Measurements from ENCODE around the gene DCTN3. TPM values are rescaled to one million over a fixed set of nuclear protein-coding genes. Genes with fewer than 3 reads are reported as not detected.

DCTN3 gene
- total RNA-seq (2014; rRNA removed; shearing (Covaris generic)), result 58.2 and 63.6 TPM in 2 replicates

DNA sequence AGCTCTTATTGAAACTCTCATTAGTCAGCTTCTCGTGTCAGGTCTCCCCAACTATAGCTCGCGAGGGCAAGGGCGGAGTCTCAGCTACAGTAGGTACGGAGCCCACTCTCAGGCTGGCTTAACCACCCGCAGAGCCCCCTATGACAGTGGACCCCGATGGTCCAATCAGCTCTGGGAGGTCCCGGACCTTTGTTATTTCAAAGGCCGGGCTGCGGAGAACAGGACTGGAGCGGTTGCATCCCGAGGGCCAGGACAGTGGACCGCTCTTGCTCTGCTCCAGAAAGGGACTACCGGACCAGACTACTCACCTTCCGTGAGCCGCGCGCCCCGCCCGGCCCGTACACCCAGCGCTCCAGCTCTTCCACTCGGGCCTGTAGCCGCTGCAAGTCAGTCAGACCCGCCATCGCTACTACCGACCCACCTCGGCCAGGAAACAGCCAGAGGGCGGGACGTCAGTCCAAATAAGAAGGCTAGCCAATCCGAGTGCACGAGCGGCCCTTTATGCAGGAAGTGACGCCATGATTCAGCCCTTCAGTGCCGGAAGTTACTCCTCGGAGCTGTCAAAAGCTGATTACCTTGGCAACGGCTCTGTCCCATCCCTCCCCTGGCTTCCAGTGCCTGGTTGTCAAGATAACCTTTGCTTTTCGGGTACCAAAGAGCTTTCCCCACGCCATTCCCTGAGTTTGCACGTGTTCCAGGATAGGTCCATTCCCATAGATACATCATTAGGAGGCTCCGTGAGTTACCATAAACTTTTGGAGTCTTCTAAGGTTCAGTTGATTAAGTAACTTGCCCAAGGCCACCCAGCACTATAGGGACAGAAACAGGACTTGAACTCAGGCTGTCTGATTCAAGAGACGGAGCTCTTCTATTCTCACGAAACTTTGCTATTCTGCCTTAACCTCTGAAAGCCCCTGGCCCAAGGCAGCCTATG lies at the start of gene DCTN3:
Gene DCTN3, minus strand, starts transcription at position 435 of the 934 bp plus-strand sequence. Its CDS starts 31 bp downstream, at position 404.
- Histone ChIP-seq H3K36me3 (no peaks in the 10 kb centered on the region), H3K9me3 (replicated peaks) (no peaks in the 10 kb centered on the region), H3K4me3 (peak within 1 kb of the TSS; percentile 67), H3K4me1 (no peaks in the 10 kb centered on the region; the same call in 1 of the 2 replicates), H3K27ac (no peak within 1 kb of the TSS), H3K27me3 (no peaks in the 10 kb centered on the region)
- peak; percentile 91 to 93 for DNase-seq

GRCh38 chr9:34665381-34666250 lies 45.3 kb upstream of the DCTN3 start:
- Histone ChIP-seq H3K4me3 (peak overlapping the region; percentile 94), H3K36me3 (no peaks in the 10 kb centered on the region), H3K9me3 (replicated peaks) (no peaks in the 10 kb centered on the region), H3K4me1 (no peaks in the 10 kb centered on the region), H3K27me3 (no peaks in the 10 kb centered on the region), H3K27ac (peak overlapping the region; percentile 88)
- peak; percentile 87 to 88 for DNase-seq

DNA sequence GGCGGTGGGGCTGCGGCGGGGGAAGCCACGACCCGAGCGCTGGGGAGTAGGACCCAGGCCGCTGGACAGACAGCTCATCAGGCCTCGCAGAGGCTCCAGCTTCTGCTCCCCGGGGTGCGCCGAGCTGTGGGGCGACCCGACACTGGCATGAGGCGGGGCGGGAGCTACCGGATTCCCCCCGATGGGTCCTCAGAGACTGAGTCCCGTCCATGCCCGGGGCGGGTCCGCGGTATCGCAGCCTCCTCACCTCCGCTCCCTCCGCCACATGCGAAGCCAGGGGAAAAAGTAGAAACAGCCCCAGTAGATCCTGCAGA lies 44.7 kb upstream of the DCTN3 start:
- Histone ChIP-seq H3K9me3 (replicated peaks) (no peaks in the 10 kb centered on the region), H3K27ac (no peak overlapping the region), H3K4me3 (peak overlapping the region; percentile 21; the same call in 1 of the 2 replicates), H3K36me3 (no peaks in the 10 kb centered on the region), H3K4me1 (no peaks in the 10 kb centered on the region), H3K27me3 (no peaks in the 10 kb centered on the region)
- no peak for DNase-seq

DNA sequence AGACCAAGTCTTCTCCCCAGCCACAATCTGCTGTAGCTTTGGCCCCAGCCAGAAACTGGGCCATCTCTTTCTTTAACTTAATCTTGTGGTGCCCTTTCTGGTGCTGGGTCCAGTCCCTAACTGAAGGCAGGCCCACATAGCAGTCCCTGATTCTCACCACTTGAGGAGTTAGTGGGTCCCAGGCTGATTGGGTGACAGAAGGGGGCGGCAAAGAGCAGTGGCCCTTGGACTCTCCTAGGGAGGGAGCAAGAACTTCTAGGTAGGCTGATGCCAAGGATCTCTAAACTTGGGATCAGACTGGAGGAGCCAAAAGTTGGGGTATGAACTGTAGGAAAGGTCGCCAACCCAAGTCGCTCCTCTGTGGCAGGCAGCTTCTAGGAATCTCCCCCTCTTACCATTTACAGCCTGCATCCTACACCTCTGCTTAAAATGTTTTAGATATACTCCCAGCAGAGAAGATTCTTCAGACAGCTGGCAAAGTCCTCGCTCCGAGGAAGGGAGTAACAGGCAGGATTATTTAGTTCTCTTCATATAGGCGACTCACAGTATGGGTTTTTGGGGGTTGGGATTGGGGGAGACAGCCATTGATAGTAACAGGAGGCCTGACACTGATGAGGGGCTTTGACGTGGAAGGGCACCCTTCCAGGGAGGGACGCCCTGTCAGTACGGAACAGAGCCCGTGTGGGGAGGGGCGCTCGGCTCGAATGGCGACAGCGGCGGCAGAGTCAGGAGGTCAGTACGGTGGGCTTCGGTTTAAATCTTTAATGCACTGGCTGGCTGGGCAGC lies 44.2 kb upstream of the DCTN3 start:
- H3K27ac ChIP-seq, result no peak overlapping the region
- peak; percentile 22 to 50 for DNase-seq
- H3K4me1 ChIP-seq, result no peaks in the 10 kb centered on the region
- H3K36me3 ChIP-seq, result no peaks in the 10 kb centered on the region
- no peak overlapping the region for H3K4me3 ChIP-seq
- no peaks in the 10 kb centered on the region for H3K27me3 ChIP-seq
- no peaks in the 10 kb centered on the region for H3K9me3 ChIP-seq (replicated peaks)

DNA sequence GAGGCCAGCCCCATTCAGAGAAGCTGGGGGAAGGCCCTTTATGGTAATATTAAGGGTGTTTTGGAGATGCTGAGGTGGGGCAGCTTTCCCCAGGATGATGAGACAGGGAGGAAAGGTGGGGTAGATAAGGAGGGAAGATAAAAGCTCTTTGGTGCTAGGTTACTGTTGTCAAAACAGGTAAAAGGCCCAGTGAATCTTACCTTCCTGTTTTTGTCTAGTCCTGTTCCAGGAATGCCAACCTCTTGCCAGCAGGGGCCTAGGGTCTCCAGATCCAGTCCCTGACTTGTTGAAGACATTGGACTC lies 43.0 kb upstream of the DCTN3 start:
- Histone ChIP-seq H3K4me3 (no peak overlapping the region), H3K27ac (no peak overlapping the region), H3K4me1 (no peaks in the 10 kb centered on the region), H3K36me3 (no peaks in the 10 kb centered on the region), H3K9me3 (replicated peaks) (no peaks in the 10 kb centered on the region), H3K27me3 (no peaks in the 10 kb centered on the region)
- DNase-seq, result no peak

DNA sequence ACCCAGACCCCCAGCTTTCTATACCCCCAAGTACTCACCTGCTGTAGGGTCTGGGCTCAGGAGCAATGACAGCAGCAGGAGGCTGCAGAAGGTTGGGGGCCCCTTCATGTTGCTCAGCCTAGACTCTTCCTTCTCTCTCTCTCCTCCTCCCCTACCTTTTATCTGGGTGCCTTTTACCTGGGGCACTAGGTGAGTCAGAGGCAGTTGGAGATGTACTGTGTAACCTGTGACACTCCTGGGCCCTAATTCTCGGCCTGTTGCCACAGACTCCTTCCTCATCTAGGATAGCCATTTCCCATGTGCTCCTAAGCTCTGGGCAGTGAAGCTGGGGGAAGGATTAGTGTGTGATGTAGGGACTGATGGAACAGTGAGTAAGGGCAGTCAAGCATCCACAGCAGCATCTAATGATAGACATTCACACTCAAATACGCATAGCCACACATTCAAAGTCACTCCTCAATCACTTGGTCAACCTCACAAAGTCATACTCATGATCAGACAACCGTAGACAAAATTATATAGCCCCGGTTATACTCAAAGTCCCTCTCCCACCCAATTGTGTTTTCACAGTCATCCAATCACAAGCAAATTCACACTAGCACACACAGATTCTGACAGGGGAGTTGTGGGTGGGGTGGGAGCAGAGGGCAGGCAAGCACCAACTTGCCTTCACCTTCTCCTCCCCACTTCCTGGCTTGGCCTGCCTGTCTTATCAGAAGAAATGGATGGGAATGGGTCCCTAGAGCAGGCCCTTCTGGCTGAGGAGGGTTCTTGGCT lies 42.4 kb upstream of the DCTN3 start, which contains the start of gene CCL27:
Gene CCL27, minus strand, starts transcription at position 132 of the 777 bp plus-strand sequence. Its CDS starts 24 bp downstream, at position 108.
- Histone ChIP-seq H3K9me3 (replicated peaks) (no peaks in the 10 kb centered on the region), H3K27me3 (no peaks in the 10 kb centered on the region), H3K4me3 (no peak within 1 kb of the TSS), H3K27ac (no peak within 1 kb of the TSS), H3K4me1 (no peaks in the 10 kb centered on the region), H3K36me3 (no peaks in the 10 kb centered on the region)
- no peak for DNase-seq

GRCh38 chr9:34659592-34660253 lies 39.4 kb upstream of the DCTN3 start:
- no peaks in the 10 kb centered on the region for H3K27me3 ChIP-seq
- no peaks in the 10 kb centered on the region for H3K36me3 ChIP-seq
- no peaks in the 10 kb centered on the region for H3K9me3 ChIP-seq (replicated peaks)
- no peaks in the 10 kb centered on the region for H3K4me1 ChIP-seq
- no peak overlapping the region for H3K4me3 ChIP-seq
- no peak for DNase-seq
- H3K27ac ChIP-seq, result no peak overlapping the region

GRCh38 chr9:34658461-34658860 lies 38.2 kb upstream of the DCTN3 start:
- Histone ChIP-seq H3K27me3 (no peaks in the 10 kb centered on the region), H3K4me3 (no peak overlapping the region), H3K36me3 (no peaks in the 10 kb centered on the region), H3K9me3 (replicated peaks) (no peaks in the 10 kb centered on the region), H3K4me1 (peaks cover under 1% of the 10 kb centered on the region; the same call in 1 of the 2 replicates), H3K27ac (no peak overlapping the region)
- no peak for DNase-seq

GRCh38 chr9:34656992-34657391 lies 36.7 kb upstream of the DCTN3 start:
- Histone ChIP-seq H3K4me1 (peaks cover 3% of the 10 kb centered on the region; the same call in 1 of the 2 replicates), H3K4me3 (no peak overlapping the region), H3K36me3 (no peaks in the 10 kb centered on the region), H3K9me3 (replicated peaks) (no peaks in the 10 kb centered on the region), H3K27me3 (no peaks in the 10 kb centered on the region), H3K27ac (no peak overlapping the region)
- no peak for DNase-seq

DNA sequence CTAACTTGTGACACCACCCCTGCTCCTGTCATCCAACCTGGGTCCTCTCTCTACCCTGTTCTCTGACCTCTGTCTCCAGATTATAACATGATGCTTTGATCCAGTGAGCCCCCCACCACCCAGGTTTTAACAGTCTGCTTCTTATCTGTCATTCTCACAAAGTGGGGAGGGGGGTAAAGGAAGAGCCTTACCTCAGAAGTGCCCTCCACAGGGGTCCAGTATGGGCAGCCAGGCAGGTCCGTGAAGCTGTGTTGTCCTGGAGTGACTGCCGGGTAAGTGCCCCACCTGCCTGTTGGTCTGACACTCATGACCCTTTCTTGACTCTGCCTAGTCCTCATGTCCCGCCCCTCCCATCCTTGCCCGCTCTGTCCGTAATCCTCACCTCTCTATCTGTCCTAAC lies 35.1 kb upstream of the DCTN3 start:
- no peak overlapping the region for H3K4me3 ChIP-seq
- H3K4me1 ChIP-seq, result peaks cover 3% of the 10 kb centered on the region; the same call in 1 of the 2 replicates
- DNase-seq, result no peak
- H3K27ac ChIP-seq, result no peak overlapping the region
- no peaks in the 10 kb centered on the region for H3K36me3 ChIP-seq
- H3K27me3 ChIP-seq, result no peaks in the 10 kb centered on the region
- H3K9me3 ChIP-seq (replicated peaks), result no peaks in the 10 kb centered on the region

GRCh38 chr9:34654323-34655051 lies 34.2 kb upstream of the DCTN3 start:
- Histone ChIP-seq H3K9me3 (replicated peaks) (no peaks in the 10 kb centered on the region), H3K27me3 (no peaks in the 10 kb centered on the region), H3K36me3 (no peaks in the 10 kb centered on the region), H3K27ac (no peak overlapping the region), H3K4me1 (peaks cover 3% of the 10 kb centered on the region; the same call in 1 of the 2 replicates), H3K4me3 (no peak overlapping the region)
- no peak for DNase-seq

- Histone ChIP-seq H3K27me3 (no peaks in the 10 kb centered on the region), H3K27ac (no peak overlapping the region), H3K36me3 (no peaks in the 10 kb centered on the region; the same call in 1 of the 2 replicates), H3K9me3 (replicated peaks) (no peaks in the 10 kb centered on the region), H3K4me1 (peaks cover 3% of the 10 kb centered on the region; the same call in 1 of the 2 replicates), H3K4me3 (no peak overlapping the region)
- DNase-seq, result no peak
These were observed 33.1 kb upstream of the DCTN3 start for GRCh38 chr9:34653151-34654072.
